ENCODE results near the gene CD244.

CD244 gene

DNA sequence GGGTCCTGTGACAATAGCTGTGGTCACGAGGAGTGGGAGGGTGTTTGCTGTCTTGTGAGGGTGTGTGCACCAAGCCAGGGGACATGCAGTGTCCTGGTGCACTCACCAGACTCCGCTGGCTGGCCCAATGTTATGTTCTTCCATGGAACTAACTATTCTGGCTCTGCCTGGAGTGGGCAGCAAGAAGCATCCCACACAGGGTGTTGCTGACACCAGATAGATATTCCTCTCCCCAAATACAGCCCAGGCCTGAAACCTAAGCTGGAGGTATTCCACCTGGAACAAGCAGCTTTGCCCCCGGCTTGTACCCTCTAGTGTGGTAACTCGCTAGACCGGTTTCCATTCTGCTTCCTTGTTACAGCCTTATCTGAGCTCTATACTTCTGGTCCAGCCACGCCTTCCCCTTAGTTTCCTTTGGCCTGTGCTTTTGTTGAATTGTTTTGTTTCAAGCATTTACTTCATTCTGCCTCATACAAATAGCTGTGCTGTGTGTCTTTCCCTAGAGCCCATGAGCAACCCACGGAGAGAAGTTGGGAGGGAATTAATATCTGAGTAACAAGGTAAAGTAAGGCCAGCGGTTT is 81.4 kb downstream of the CD244 start:
- DNase-seq (ENCODE audit: low spot score), result no peak

DNA sequence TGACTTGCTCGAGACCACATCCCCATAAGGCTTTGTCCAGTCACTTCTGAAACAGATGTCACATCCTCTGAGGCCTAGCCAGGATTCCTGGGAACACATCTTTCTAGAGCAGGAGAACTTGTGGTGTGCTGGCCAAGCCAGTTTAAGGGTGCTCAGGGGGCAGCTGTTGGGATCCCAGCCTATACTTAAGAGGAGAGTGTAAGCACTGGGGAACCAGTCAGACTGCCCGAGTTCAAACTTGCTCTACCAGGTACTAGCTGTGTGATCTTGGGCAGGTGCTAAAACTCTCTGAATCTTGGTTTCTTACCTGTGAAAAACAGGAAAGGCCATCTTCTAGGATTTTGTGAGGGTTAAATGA is 82.3 kb downstream of the CD244 start:
- no peak for DNase-seq (ENCODE audit: low spot score)
